Panc1 (cell line): ENCODE data around the gene FAM83G. TPM values are rescaled to one million over a fixed set of nuclear protein-coding genes. Genes with fewer than 3 reads are reported as not detected.
A peak's percentile ranks its signal among the peaks of the same experiment; 100 is the strongest.

ENCODE experiments used
- ATAC-seq: fragments of 200-7000 bp; cut with Tn5 transposase; 2 replicates; pipeline ENCODE4 v1.9.1; 2020; ENCODE audit warnings: mild to moderate bottlenecking, moderate library complexity
- BruUV-seq: library from RNA; stranded (reverse); fragments of 400-500 nt; replicated peaks from 2 replicates; lab custom pipeline; 2021; lab: Mats Ljungman, UMichigan
- CTCF ChIA-PET: fragments of 300-600 bp; sonication (Branson Sonifier 250); formaldehyde crosslinking; loops from one replicate; lab custom pipeline; 2022; ENCODE audit warnings: antibody characterized with exemption; lab: Charles Lee
- POLR2A ChIA-PET: fragments of 300-600 bp; sonication (Branson Sonifier 250); formaldehyde crosslinking; loops from one replicate; lab custom pipeline; 2022; ENCODE audit warnings: antibody characterized with exemption; lab: Charles Lee
- DNase-seq: peaks from one replicate; pipeline ENCODE4 v3.0.0-alpha.2; 2010; ENCODE audit warnings: low read depth, low spot score
- H3K27ac ChIP-seq: 2 replicates; pipeline ENCODE4 v1.5.1; 2011; ENCODE audit warnings: mild to moderate bottlenecking, low read length, inconsistent platforms
- H3K27me3 ChIP-seq: fragments of 200-500 bp; sonication (Bioruptor generic); 2 replicates; pipeline ENCODE4 v1.6.0; 2014; ENCODE audit warnings: low read length, inconsistent platforms; ENCODE audit not compliant: control insufficient read depth, insufficient read depth
- H3K36me3 ChIP-seq: fragments of 200-500 bp; sonication (Bioruptor generic); 2 replicates; pipeline ENCODE4 v1.5.1; 2014; ENCODE audit warnings: inconsistent platforms, mild to moderate bottlenecking, low read length, moderate library complexity; ENCODE audit not compliant: control insufficient read depth, insufficient read depth
- H3K4me1 ChIP-seq: 2 replicates; pipeline ENCODE4 v1.5.1; 2011; ENCODE audit warnings: inconsistent platforms, mild to moderate bottlenecking, low read length, moderate library complexity; ENCODE audit not compliant: control insufficient read depth, insufficient read depth
- H3K4me3 ChIP-seq, 2 experiments: 2 replicates each; pipeline ENCODE4 v1.5.1; 2011 to 2012; ENCODE audit warnings: low read depth in 2 of 2, low read length in 2 of 2, mild to moderate bottlenecking in 2 of 2, inconsistent platforms in 1 of 2, moderate library complexity in 1 of 2
- H3K9me3 ChIP-seq: fragments of 200-500 bp; sonication (Bioruptor generic); 2 replicates; pipeline ENCODE4 v1.5.1; 2014; ENCODE audit warnings: low read depth, mild to moderate bottlenecking, inconsistent platforms, low read length, moderate library complexity; ENCODE audit not compliant: control insufficient read depth, insufficient read depth
- CTCF ChIP-seq: fragments of 450-650 bp; IDR thresholded peaks from 2 replicates; pipeline ENCODE4 v1.5.1; 2017; ENCODE audit warnings: mild to moderate bottlenecking
- POLR2AphosphoS5 ChIP-seq: IDR thresholded peaks from 2 replicates; pipeline ENCODE4 v1.6.1; 2012; ENCODE audit warnings: mild to moderate bottlenecking, low read depth, low read length, moderate library complexity
- REST ChIP-seq, 2 experiments: IDR thresholded peaks; 2 replicates each; pipeline ENCODE4 v1.6.1; 2011 to 2012; ENCODE audit warnings: low read depth in 2 of 2, control low read depth in 1 of 2, low read length in 1 of 2, mild to moderate bottlenecking in 1 of 2, moderate library complexity in 1 of 2; ENCODE audit not compliant: insufficient read depth in 1 of 2
- SIN3A ChIP-seq: IDR thresholded peaks from 2 replicates; pipeline ENCODE4 v1.6.1; 2012; ENCODE audit warnings: low read depth, mild to moderate bottlenecking, low read length, moderate library complexity, borderline replicate concordance; ENCODE audit not compliant: insufficient read depth
- TCF7L2 ChIP-seq: IDR thresholded peaks from 2 replicates; pipeline ENCODE4 v1.6.1; 2011; ENCODE audit warnings: mild to moderate bottlenecking, low read depth, low read length, inconsistent platforms
- in situ Hi-C: cut with HindIII; loops from 2 replicates; pipeline ENCODE4 v1.10.0; 2016; ENCODE audit warnings: low sequenced_read_pairs, low pct_unique_long_range_greater_than_20kb
- intact Hi-C: fragments of 100-400 bp; cut with micrococcal nuclease; formaldehyde crosslinking; loops from one replicate; pipeline ENCODE4 v1.10.0; 2022; ENCODE audit not compliant: unreplicated experiment
- total RNA-seq: library from RNA; stranded (reverse); gene quantifications from one replicate; pipeline ENCODE4 v1.2.1, GENCODE V29; 2021; ENCODE audit not compliant: unreplicated experiment

The FAM83G gene
- total RNA-seq, 1 experiment from 2014 or later: 17.3 TPM

- no peak overlapping the region for H3K27ac ChIP-seq
- POLR2A ChIA-PET: no interaction called here
Measured at GRCh38 chr17:18968945-18969887, 35.3 kb downstream of the FAM83G start.

More at GRCh38 chr17:18968945-18969887, 35.3 kb downstream of the FAM83G start:
- TF ChIP-seq CTCF (no peak), TCF7L2 (no peak), POLR2AphosphoS5 (no peak), SIN3A (no peak), REST (IDR thresholded peaks at IDR 0.05; ENCODE audit: insufficient read depth in 1 of 2, low read depth in 2 of 2, low read length in 1 of 2) (no peak)
- Histone ChIP-seq H3K4me1 (peaks cover 4% of the 10 kb centered on the region; the same call in 1 of the 2 replicates), H3K4me3 (no peak overlapping the region), H3K36me3 (no peaks in the 10 kb centered on the region), H3K27me3 (no peaks in the 10 kb centered on the region), H3K9me3 (no peaks in the 10 kb centered on the region)
- in situ Hi-C loops: no loop called here
- BruUV-seq: no TSS peak
- peak; percentile 29; the same call in 1 of the 2 replicates for ATAC-seq
- no peak for DNase-seq
- CTCF ChIA-PET: interaction anchor here (1.0 kb wide), 1 partner anchor 8 kb away, joined by 3 read pairs; no protein-coding TSS in a partner anchor
- intact Hi-C loops: no loop called here
